Prostate gland (tissue), 2 donors: ENCODE measurements around the gene DBN1.

Experiments used
- POLR2A ChIP-seq: fragments of 450-650 bp; IDR thresholded peaks from one replicate; pipeline ENCODE4 v1.6.1; 2016; ENCODE audit warnings: antibody characterized with exemption, mild to moderate bottlenecking
- POLR2AphosphoS5 ChIP-seq: sonication (generic); formaldehyde crosslinking; IDR thresholded peaks from one replicate; pipeline ENCODE4 v1.6.1; 2017; ENCODE audit warnings: antibody characterized with exemption
- TF ChIP-seq, protein P1 (sequence below), 4 experiments: fragments of 200-600 bp in 2 of 4; fragments of 450-650 bp in 2 of 4; sonication (generic) in 2 of 4; IDR thresholded peaks; 1 replicate in 3 of 4; 2 replicates in 1 of 4; pipeline ENCODE4 v1.5.1; 2016 to 2019; ENCODE audit warnings: antibody characterized with exemption in 4 of 4, mild to moderate bottlenecking in 2 of 4, moderate library complexity in 2 of 4

DNA sequence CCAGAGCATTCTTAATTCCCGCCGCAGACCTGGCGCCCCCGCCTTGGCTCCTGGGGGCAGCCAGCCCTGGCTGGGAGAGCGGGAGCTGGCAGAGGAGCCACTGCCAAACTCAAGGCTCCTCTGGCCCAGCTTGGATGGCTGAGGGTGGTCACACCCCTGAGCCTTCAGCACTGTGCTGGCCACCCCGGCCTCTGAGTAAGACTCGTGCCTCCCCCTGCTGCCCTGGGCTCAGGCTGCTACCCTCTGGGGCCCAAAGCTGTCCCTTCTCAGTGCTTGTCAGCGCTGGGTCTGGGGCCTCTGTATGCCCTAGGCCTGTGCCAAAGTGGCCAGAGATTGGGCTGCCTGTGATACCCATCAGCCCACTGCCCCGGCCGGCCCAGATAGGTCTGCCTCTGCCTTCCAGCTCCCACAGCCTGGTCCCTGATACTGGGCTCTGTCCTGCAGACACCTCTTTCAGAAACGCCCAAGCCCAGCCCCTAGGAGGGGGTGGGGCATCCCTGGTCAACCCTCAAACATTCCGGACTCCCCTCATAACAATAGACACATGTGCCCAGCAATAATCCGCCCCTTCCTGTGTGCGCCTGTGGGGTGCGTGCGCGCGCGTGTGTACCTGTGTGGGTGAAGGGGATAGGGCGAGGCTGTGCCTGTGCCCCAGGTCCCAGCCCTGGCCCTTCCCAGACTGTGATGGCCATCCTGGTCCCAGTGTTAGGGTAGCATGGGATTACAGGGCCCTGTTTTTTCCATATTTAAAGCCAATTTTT, 31.2 kb downstream of the DBN1 start:
- TF ChIP-seq, protein P1, sequence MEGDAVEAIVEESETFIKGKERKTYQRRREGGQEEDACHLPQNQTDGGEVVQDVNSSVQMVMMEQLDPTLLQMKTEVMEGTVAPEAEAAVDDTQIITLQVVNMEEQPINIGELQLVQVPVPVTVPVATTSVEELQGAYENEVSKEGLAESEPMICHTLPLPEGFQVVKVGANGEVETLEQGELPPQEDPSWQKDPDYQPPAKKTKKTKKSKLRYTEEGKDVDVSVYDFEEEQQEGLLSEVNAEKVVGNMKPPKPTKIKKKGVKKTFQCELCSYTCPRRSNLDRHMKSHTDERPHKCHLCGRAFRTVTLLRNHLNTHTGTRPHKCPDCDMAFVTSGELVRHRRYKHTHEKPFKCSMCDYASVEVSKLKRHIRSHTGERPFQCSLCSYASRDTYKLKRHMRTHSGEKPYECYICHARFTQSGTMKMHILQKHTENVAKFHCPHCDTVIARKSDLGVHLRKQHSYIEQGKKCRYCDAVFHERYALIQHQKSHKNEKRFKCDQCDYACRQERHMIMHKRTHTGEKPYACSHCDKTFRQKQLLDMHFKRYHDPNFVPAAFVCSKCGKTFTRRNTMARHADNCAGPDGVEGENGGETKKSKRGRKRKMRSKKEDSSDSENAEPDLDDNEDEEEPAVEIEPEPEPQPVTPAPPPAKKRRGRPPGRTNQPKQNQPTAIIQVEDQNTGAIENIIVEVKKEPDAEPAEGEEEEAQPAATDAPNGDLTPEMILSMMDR (IDR thresholded peaks at IDR 0.05), result no peak
- TF ChIP-seq POLR2A (no peak), POLR2AphosphoS5 (no peak)
